Fibroblast of the conjunctiva (primary cell): ENCODE results near the gene CEP250.
"Not testable (repeated sequence)": the region's sequence is repeated elsewhere in the genome, so short reads cannot be mapped to it uniquely, and the experiment has no call there.

ENCODE experiments used
- DNase-seq: peaks from one replicate; pipeline ENCODE4 v3.0.0-alpha.2; 2010; ENCODE audit warnings: low read depth

Gene CEP250

GRCh38 chr20:35523298-35523888, 68.0 kb downstream of the CEP250 start:
- no peak for DNase-seq

- DNase-seq = no peak
Observed at GRCh38 chr20:35525639-35526038, 70.2 kb downstream of the CEP250 start.

- no peak for DNase-seq
Observed at GRCh38 chr20:35527122-35527769, 71.8 kb downstream of the CEP250 start.

- DNase-seq = no peak
Observed at GRCh38 chr20:35529552-35529951, 74.2 kb downstream of the CEP250 start, which contains the start of gene C20orf173. Gene C20orf173 (minus strand): TSS chr20:35529652. CDS start chr20:35529373, 279 bp downstream.

GRCh38 chr20:35539756-35540212, 84.4 kb downstream of the CEP250 start:
- DNase-seq = no peak

- no peak for DNase-seq
Observed at GRCh38 chr20:35541118-35541782, 85.9 kb downstream of the CEP250 start.

- DNase-seq = peak; percentile 91
Observed at GRCh38 chr20:35541783-35542662, 86.6 kb downstream of the CEP250 start, which contains the start of gene ERGIC3. Gene ERGIC3 (plus strand): TSS chr20:35542078. CDS start chr20:35542098, 20 bp downstream.

GRCh38 chr20:35542990-35543389, 87.6 kb downstream of the CEP250 start:
- DNase-seq = no peak

- no peak for DNase-seq
Observed at GRCh38 chr20:35544436-35544835, 89.0 kb downstream of the CEP250 start.

- peak; percentile 9 for DNase-seq
Observed at GRCh38 chr20:35544941-35545340, 89.5 kb downstream of the CEP250 start.

GRCh38 chr20:35546127-35546526, 90.7 kb downstream of the CEP250 start:
- DNase-seq = no peak

GRCh38 chr20:35547329-35547728, 91.9 kb downstream of the CEP250 start:
- DNase-seq = no peak

- DNase-seq = no peak
Observed at GRCh38 chr20:35551503-35551902, 96.1 kb downstream of the CEP250 start.

GRCh38 chr20:35552914-35553313, 97.5 kb downstream of the CEP250 start:
- no peak for DNase-seq

GRCh38 chr20:35555461-35555860, 100.1 kb downstream of the CEP250 start:
- not testable (repeated sequence) for DNase-seq

- no peak for DNase-seq
Observed at GRCh38 chr20:35555951-35556645, 100.7 kb downstream of the CEP250 start.

- DNase-seq = no peak
Observed at GRCh38 chr20:35556871-35557270, 101.5 kb downstream of the CEP250 start.

- no peak for DNase-seq
Observed at GRCh38 chr20:35558451-35558850, 103.1 kb downstream of the CEP250 start.

- no peak for DNase-seq
Observed at GRCh38 chr20:35559042-35559693, 103.8 kb downstream of the CEP250 start.

- DNase-seq = no peak
Observed at GRCh38 chr20:35560105-35560511, 104.7 kb downstream of the CEP250 start.

- no peak for DNase-seq
Observed at GRCh38 chr20:35560541-35560940, 105.1 kb downstream of the CEP250 start.
